GM21576 (cell line): ENCODE data around the gene NADK.

ENCODE experiments used
- ATAC-seq: cut with Tn5 transposase; IDR thresholded peaks from one replicate; pipeline ENCODE4 v1.9.1; 2021; ENCODE audit warnings: mild to moderate bottlenecking, moderate library complexity; ENCODE audit not compliant: unreplicated experiment

Gene NADK

DNA sequence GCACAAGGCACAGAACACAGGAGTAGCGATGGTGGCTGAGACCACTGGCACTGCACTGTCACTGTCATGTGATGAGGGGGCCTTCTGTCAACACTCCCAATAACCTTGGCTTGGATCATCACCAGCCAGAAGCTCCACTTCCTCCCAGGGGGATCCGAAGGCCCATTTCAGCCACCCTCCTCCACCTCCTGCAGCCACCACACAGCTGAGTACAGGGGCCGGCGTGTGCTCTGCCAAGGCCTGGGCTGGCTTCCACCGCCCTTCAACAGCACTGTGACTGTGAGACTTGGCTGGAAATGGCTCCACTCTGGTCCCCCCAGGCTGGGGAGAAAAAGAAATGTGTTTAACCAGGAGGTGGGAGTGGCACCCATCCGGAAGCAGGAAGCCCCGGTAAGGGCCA lies 9.9 kb upstream of the NADK start:
- ATAC-seq, result no peak

DNA sequence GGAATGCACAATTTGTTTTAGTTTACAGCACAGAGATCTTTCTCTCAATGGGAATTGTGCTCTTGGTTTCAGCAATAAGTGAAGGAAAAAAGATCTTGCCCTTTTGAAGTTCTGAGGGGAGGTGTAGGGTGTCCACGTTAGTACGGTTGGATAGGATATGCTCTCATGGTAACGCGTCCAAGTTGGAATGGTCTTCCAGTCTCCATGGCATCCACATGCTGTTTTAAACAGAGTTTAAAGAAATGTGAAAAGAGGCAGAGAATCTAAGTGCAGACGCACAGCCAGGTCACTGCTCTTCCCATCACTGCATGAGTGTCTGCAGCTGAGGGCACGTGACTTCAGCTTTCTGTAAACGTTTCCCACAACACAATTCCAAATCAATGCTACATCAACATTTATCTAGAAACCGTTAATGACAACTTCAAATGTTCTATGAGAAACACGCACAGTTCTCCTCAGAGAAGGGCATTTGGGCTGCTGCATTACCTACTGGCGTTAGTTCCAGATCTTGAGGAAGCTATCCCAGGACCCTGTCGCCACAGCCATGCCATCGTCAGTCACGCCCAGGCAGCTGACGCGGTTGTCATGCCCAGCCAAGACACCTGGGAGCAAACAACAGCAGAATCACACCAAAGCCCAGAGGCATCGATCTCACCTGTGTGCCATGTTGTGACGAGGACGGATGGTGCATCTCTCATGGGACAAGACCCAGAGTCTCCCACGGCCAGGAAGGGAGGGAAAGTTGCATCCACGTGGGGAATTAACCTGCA lies 8.8 kb upstream of the NADK start:
- ATAC-seq, result no peak

DNA sequence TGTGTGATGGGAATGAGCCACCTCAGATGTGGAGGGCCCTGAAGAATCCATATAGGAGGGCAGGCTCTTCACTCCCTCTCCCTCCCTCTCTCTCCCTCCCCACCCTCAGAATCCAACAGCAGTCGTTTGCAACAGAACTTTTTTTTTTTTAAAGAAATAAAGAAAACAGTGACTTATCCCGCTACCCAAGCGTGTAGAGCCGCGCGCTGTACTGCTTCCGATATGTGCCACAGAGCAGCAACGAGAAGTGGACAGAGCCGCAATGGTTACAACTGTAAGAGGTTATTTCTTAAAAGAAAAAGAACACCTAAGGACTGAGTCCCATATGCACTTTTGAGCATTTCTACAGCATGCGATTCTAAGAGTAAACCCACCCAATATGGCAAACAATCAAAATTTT lies 7.4 kb upstream of the NADK start:
- ATAC-seq, result no peak

- no peak for ATAC-seq
These were observed 6.7 kb upstream of the NADK start for GRCh38 chr1:1784933-1785332.

DNA sequence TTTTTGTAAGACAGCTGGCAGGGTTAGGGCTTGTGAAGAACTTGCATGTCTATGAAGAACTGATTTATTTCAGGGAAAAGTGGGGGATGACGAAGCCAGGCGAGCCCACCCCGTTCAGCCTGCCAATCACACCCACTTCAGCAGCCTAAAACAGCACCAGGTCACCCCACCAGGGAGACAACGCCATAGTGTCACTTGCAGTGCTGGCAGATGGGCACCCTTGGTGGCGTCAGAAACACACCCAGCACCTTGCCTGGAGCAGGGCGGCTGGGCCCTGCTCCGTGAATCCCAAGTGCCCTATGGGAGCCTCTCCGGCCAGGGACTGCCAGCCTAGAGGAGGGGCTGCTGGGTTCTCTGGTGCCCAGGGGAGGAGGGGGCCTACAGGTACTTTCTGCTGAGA lies 5.0 kb upstream of the NADK start:
- ATAC-seq, result no peak

DNA sequence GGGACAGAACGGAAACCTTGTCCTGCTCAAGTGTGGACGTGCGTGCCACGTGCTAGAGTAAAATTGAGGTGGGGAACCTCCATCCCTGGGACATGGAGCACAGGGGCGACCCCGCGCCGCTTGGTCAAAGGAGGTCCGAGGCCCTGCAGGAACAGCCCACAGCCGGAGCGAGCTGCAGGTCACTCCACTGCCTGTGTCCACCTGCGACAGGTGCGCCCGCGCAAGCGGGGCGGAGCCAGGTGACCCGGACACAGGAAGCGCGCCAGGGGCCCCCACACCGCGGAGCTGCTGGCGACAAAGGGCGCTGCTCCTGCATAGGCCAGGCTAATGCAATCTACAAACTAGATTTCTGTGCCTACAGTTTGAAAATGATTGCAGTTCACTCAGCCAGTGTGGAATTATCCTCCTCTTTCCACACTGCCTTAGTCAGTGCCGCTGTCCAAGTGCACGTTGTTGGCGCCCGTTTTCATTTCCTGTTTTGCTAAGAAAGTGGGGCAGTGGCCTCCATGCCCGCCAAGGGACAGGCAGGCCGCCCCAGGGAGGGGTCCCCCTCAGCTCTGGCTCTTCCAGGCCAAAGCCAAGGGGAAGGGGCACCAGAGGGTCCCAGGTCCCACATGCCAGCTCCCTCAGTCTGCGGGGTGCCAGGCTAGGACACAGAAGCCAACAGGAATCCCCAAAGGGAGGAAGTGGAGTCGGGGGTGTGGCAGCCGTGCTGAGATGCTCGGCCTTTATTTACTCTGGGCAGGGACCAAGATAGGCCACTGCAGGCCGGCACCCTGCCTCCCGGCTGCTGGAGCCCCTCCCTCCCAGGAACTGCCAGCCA lies 4.3 kb upstream of the NADK start:
- ATAC-seq, result no peak

DNA sequence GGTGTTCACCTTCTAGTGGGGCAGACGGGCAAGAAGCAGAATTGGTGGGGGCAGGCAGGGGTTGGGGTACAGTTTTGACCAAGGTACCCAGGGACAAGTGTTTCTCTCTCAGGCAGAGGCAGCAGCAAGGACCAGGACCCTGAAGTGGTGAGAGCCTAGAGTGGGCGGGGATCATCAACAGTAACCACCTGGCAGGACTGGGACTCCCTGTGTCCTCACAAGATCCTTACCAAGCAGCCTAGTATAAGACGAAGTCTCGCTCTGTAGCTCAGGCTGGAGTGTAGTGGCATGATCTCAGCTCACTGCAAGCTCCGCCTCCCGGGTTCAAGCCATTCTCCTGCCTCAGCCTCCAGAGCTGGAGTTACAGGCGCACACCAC lies 3.2 kb upstream of the NADK start:
- no peak for ATAC-seq

- no peak for ATAC-seq
These were observed 2.6 kb upstream of the NADK start for GRCh38 chr1:1780598-1781525.

DNA sequence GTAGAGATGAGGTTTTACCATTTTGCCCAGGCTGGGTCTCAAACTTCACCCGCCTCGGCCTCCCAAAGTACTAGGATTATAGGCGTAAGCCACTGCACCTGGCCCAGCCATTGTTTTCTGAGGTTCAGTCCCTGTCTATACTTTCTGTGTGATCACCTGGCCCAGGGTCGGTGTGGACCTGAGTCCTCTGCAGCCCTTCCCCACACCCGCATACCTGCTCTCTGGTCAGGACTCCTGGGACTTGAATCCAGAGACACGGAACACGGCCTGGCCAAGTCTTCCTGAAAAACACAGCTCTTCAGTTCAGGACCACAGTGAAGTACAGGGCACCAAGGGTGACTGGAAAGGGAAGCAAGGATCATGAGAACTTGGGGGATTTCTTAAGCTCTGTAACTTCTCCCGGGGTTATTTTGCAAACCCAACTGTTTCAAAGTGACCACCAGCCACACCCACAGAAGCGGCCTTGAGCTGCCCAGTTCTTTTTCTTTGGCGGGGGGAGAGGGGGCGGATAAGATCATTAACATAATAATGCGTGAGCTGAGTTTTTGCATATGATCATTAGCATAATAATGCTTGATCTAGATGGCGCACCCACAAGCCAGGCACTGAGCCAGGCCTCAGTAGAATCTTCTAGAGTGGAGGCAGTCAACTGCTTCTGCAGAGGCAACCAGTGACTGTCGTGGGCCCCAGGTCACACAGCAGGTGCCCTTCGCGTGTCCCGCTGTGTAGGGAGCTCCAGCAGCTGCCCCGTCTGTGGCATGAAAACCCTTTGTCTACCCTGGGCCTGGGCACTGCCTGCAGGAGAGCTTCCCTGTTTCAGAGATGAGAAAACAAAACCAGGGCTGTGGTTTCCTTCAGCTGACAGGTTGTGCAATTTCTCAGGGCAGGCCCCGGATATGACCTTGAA lies 1.7 kb upstream of the NADK start:
- peak; percentile 30 for ATAC-seq

- no peak for ATAC-seq
These were observed 1.0 kb upstream of the NADK start for GRCh38 chr1:1779320-1779675.

DNA sequence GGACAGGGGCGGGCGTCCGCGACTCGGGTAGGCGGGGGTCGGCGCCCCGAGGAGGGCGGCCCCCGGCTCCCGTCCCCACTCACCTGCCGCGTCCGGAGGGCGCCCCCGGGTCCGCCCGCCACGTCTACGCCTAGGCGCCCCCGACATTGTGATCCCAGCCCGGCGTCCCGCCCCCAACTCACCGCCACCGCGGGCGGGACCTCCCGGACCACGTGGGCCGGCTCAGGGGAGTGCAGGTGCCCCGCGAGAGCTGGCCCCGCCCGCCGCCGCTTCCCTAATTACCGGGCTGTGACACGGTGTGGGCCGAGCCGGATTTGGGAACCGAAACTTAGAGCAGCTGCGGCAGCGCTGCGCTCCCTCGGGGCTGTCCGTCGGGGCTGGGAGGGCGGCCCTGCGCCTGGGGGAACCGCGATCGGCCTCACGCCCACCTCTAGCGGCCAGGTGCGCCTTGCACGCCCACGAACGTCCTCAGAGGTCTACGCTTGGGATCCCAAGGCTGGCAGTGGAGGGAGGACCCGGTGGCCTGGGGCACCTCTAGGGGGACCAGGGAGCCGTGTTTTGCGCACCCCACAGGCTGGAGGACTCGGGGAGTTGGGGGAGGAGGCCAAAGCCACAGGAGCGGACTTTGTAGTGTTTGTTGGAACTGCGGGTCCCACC lies 521 bp upstream of the NADK start:
- peak; percentile 59 for ATAC-seq

DNA sequence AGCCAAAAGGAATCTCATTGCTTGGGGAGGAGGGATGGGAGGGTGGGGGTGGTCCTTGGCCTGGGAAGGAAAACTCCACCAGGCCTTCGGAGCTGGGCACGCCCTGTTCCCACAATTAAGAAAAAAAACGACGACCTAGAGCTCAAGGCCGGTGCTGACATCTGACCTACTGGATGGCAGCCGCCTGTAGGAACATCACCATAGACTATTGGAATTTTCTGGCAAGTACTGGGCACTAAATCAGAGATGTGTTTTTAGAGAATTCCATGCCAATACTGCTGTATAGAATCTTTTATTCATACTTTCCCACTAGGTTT lies 729 bp downstream of the NADK start:
- no peak for ATAC-seq

- no peak for ATAC-seq
These were observed 1.3 kb downstream of the NADK start for GRCh38 chr1:1776672-1777582.

DNA sequence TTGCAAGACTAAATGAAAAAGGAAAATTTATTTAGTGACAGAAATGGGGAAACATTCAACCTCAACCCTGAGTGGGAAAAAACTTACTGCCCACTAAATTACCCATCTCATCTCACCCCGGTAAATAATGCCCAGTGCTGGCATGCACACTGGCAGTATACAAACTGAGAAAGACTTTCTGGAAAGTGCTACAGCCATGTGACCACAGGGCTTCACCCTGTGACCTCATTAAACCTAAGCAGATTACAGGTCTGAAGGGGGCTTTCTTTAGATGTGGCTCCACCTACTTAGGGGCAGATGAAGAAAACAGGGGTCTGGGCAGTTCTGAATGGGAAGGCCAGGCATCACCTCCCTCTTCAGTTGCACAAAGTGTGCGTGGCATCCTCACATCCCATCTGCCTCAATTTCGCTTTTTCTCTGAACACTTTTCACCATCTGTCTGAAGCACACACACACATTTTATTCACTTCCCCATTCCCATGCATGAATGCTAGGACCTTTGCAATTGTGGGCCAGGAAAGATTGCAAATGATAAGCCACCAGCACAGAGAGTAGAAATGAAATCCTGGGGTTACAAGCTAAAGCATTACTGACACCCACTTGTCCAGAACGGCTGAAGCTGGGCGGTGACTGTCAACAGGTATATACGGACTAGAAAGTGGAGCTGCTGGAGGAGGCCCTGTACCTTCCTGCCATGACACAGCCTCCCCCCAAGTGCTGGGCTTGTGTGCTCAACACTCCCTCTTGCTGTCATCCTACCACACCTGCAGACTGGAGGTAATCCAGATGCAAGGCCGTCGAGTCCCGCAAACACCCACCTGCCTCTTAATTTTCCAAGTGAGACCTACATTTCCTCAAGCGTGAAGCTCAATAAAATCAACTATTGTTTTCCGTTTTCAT lies 2.7 kb downstream of the NADK start:
- no peak for ATAC-seq

- no peak for ATAC-seq
These were observed 4.4 kb downstream of the NADK start for GRCh38 chr1:1773874-1774273.

DNA sequence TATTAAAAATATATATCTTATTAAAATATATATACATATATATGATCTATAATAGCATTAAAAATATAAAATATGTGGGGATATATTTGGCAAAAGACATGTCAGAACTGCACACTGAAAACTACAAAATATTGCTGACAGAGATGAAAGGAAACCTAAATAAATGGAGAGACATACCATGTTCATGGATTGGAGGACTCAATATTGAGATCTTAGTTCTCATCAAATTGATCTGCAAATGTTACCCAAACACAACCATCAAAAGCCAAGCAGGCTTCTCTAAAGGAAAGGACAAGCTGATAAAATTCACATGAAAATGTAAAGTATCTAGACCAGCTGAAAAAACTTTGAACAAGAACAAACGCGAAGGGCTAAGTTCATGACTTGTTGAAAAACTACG lies 7.2 kb downstream of the NADK start:
- no peak for ATAC-seq

- ATAC-seq, result no peak
These were observed 8.2 kb downstream of the NADK start for GRCh38 chr1:1770102-1770501.
